Measurements from ENCODE around the gene DCTN3.

- no peak for TF ChIP-seq CTCF (conservative IDR thresholded peaks at IDR 0.05)
- TF ChIP-seq EZH2 (IDR thresholded peaks at IDR 0.05; ENCODE audit: low read depth): no peak
Measured at GRCh38 chr9:34611811-34612787, 8.2 kb downstream of the DCTN3 start, which contains the start of gene RPP25L.
